Heart right ventricle (tissue), 16 donors: Measurements from ENCODE around the gene ACTN4. TPM values are rescaled to one million over a fixed set of nuclear protein-coding genes. Genes with fewer than 3 reads are reported as not detected.

Experiments
- ATAC-seq, 8 donors: fragments of 200-7000 bp; cut with Tn5 transposase; one replicate each; pipeline ENCODE4 v1.9.1; 2020; ENCODE audit warnings: mild to moderate bottlenecking in 8 of 8, moderate library complexity in 8 of 8, moderate number of reproducible peaks in 1 of 8
- DNase-seq, 2 donors: peaks; one replicate each; pipeline ENCODE4 v3.0.0-alpha.2; 2020
- H3K27ac ChIP-seq, 10 donors: fragments of 200-600 bp; sonication (generic) in 2 of 10; one replicate each; pipeline versions ENCODE4 v1.5.0 to v1.8.0; 2020 to 2022; ENCODE audit warnings: mild to moderate bottlenecking in 3 of 10
- H3K27me3 ChIP-seq, 7 donors: fragments of 200-600 bp; one replicate each; pipeline ENCODE4 v1.8.0; 2021 to 2022; ENCODE audit warnings: mild to moderate bottlenecking in 2 of 7
- H3K36me3 ChIP-seq, 9 donors: fragments of 200-600 bp; sonication (generic) in 1 of 9; one replicate each; pipeline versions ENCODE4 v1.5.0 to v1.8.0; 2020 to 2022; ENCODE audit warnings: mild to moderate bottlenecking in 2 of 9
- H3K4me1 ChIP-seq, 9 donors: fragments of 200-600 bp; sonication (generic) in 1 of 9; one replicate each; pipeline versions ENCODE4 v1.5.0 to v1.8.0; 2020 to 2022; ENCODE audit warnings: mild to moderate bottlenecking in 4 of 9
- H3K4me3 ChIP-seq, 10 donors: fragments of 200-600 bp; sonication (generic) in 2 of 10; one replicate each; pipeline versions ENCODE4 v1.5.0 to v1.8.0; 2020 to 2022; ENCODE audit warnings: mild to moderate bottlenecking in 7 of 10, moderate library complexity in 2 of 10
- H3K9me3 ChIP-seq, 11 donors: fragments of 200-600 bp in 10 of 11; sonication (generic) in 2 of 11; one replicate each; pipeline versions ENCODE4 v1.5.0 to v1.8.0; 2013 to 2022; ENCODE audit warnings: mild to moderate bottlenecking in 2 of 11, control low read depth in 1 of 11, moderate library complexity in 1 of 11
- WGBS, 2 donors: extraction: QIAGEN DNeasy Blood & Tissue Kit; methylation state at CpG; one replicate each; pipeline ENCODE4 v1.1.7; 2013; ENCODE audit warnings: inconsistent platforms in 1 of 2; 5-methylcytosine and 5-hydroxymethylcytosine counted together
- intact Hi-C, 10 donors: fragments of 100-400 bp; cut with DNase I; formaldehyde crosslinking; loops; one replicate each; pipeline versions ENCODE4 v1.11.1 to v1.14.2; 2022
- polyA plus RNA-seq, 2 donors: library from polyadenylated mRNA; stranded (reverse); fragments of 200-250 nt; gene quantifications; one replicate each; pipeline ENCODE4 v1.2.3, GENCODE V29; 2013
- total RNA-seq, 10 donors: library from RNA; stranded (reverse); fragmentation: NEBNext Ultra II Directional in 3 of 10; extraction: Animal tissue kit (Norgen Biotek cat#: 25700) in 3 of 10; gene quantifications; one replicate each; pipeline versions ENCODE4 v1.2.1 to v1.2.4, GENCODE V29; 2021 to 2023
- TF ChIP-seq, protein P1 (sequence below), 9 donors: fragments of 200-600 bp; sonication (generic) in 2 of 9; IDR thresholded peaks; one replicate each; pipeline versions ENCODE4 v1.5.0 to v1.8.0; 2021 to 2022; ENCODE audit warnings: antibody characterized with exemption in 9 of 9, mild to moderate bottlenecking in 5 of 9, moderate library complexity in 1 of 9
- donor health status: Arrhythmogenic right ventricular cardiomyopathy.
- donor health status: ischemic (EF 13 %, LVEDD 7.1; RV severe dilation, severe dysfunction).
- donor health status: healthy with polysubstance abuse.
- donor health status: DM: no; HTN: yes; CAD: no.
- donor health status: DM: no; HTN: no; CAD: no.
- donor health status: ischemic (EF 25% LVEDD 6.9; RV normal size, moderate dysfunction).
- donor health status: ischemic (EF 25% LVEDD 5.7; RV mildly dilated, moderate dysfunction).
- donor health status: healthy.
- donor health status: DM: yes; HTN: yes; CAD: no.
- donor health status: Ischemic cardiomyopathy.
- donor health status: ischemic (EF 35%, LVEDD 5.7; RV mildly dilated, moderate dysfunction).
- donor health status: nonischemic (EF 11% LVEDD 7.7; RV severe dilation, severe dysfunction).
- donor health status: DM: yes; HTN: yes; CAD: no.
- donor health status: PGD.
- donor health status: ischemic (EF 29% LVEDD 5.4; RV normal size, mild dysfunction).
- donor health status: nonischemic (EF 23%, LVEDD 6.1; RV moderate dilation, normal function).

ACTN4 gene
- total and polyA plus RNA-seq, 12 donors, result 92.4 to 291 (median 149) TPM

DNA sequence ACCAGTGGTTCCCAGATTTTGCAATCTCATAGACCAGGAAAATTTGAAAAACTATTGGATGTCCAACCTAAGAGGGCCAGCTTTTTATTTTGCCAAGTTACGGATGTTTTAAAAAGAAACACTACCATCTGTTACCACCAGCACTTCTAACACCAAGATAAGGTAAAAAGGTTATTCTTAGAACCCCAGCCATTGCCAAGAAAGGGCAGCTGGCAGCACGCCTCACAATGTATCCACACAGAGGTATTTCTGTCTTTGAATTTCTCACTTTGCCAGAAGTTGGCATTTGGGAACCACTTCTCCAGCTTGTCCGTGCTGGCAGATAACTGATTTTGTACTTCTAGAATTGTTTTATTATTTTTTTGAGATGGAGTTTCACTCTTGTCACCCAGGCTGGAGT lies 68.1 kb downstream of the ACTN4 start:
- TF ChIP-seq, protein P1, sequence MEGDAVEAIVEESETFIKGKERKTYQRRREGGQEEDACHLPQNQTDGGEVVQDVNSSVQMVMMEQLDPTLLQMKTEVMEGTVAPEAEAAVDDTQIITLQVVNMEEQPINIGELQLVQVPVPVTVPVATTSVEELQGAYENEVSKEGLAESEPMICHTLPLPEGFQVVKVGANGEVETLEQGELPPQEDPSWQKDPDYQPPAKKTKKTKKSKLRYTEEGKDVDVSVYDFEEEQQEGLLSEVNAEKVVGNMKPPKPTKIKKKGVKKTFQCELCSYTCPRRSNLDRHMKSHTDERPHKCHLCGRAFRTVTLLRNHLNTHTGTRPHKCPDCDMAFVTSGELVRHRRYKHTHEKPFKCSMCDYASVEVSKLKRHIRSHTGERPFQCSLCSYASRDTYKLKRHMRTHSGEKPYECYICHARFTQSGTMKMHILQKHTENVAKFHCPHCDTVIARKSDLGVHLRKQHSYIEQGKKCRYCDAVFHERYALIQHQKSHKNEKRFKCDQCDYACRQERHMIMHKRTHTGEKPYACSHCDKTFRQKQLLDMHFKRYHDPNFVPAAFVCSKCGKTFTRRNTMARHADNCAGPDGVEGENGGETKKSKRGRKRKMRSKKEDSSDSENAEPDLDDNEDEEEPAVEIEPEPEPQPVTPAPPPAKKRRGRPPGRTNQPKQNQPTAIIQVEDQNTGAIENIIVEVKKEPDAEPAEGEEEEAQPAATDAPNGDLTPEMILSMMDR (IDR thresholded peaks at IDR 0.05), result peak in 1 of 9 donors; percentile 26
- Histone ChIP-seq H3K36me3 (peaks cover 5 to 100% (median 63%) of the 10 kb centered on the region in 9 donors), H3K4me1 (peaks cover 62 to 100% (median 79%) of the 10 kb centered on the region in 9 donors), H3K9me3 (no peaks in the 10 kb centered on the region), H3K27ac (peak overlapping the region; percentile 54 to 93 (median 84)), H3K27me3 (no peaks in the 10 kb centered on the region), H3K4me3 (no peak overlapping the region)
- ATAC-seq (peak in 3 of 8 donors; percentile 25 to 39 (median 33)), DNase-seq (peak; percentile 69 to 76)
- 57 to 64% methylated on average over 3 of the region's 3 CpGs for WGBS, 2 donors
- intact Hi-C loops, result loop anchor here in 1 of 10 donors (5.0 kb wide), 1 partner anchor 63 kb away; no protein-coding TSS in a partner anchor

DNA sequence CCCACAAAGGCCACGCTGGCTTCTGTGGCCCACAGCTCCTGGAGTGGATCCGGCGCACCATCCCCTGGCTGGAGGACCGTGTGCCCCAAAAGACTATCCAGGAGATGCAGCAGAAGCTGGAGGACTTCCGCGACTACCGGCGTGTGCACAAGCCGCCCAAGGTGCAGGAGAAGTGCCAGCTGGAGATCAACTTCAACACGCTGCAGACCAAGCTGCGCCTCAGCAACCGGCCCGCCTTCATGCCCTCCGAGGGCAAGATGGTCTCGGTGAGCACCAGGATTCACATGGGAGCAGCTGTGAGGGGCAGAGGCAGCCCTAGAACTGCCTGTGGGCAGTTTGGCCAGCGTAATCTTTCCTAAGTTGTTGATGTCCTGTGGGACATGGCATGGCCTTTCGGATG lies 69.6 kb downstream of the ACTN4 start:
- peaks cover 3 to 100% (median 67%) of the 10 kb centered on the region in 9 donors for H3K36me3 ChIP-seq
- H3K27ac ChIP-seq, result peak overlapping the region in 9 of 10 donors; percentile 14 to 93 (median 87)
- intact Hi-C loops, result loop anchor here in 2 of 10 donors (2.0 to 5.0 kb wide), 2 partner anchors 65 to 68 kb away; no protein-coding TSS in a partner anchor
- DNase-seq, result no peak
- no peaks in the 10 kb centered on the region for H3K27me3 ChIP-seq
- TF ChIP-seq, protein P1 (IDR thresholded peaks at IDR 0.05), result no peak
- no peak for ATAC-seq
- H3K4me1 ChIP-seq, result peaks cover 61 to 100% (median 79%) of the 10 kb centered on the region in 9 donors
- H3K9me3 ChIP-seq, result no peaks in the 10 kb centered on the region
- 94 to 95% methylated on average over 17 of the region's 17 CpGs for WGBS, 2 donors
- H3K4me3 ChIP-seq, result no peak overlapping the region

DNA sequence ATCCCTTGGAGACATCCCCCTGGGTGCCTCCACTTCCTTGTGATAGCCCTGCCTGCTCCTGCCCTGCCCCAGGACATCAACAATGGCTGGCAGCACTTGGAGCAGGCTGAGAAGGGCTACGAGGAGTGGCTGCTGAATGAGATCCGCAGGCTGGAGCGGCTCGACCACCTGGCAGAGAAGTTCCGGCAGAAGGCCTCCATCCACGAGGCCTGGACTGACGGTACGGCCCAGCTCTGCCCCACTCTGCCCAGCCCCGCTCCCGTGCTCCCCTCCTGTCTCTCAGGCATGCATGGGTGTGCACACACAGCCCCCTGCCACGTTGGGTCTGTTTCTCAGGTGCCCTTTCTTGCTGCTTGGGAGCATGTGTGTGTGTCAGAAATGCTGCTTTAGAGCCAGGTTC lies 70.4 kb downstream of the ACTN4 start:
- intact Hi-C loops, result loop anchor here in 2 of 10 donors (2.0 to 5.0 kb wide), 2 partner anchors 66 to 69 kb away; no protein-coding TSS in a partner anchor

DNA sequence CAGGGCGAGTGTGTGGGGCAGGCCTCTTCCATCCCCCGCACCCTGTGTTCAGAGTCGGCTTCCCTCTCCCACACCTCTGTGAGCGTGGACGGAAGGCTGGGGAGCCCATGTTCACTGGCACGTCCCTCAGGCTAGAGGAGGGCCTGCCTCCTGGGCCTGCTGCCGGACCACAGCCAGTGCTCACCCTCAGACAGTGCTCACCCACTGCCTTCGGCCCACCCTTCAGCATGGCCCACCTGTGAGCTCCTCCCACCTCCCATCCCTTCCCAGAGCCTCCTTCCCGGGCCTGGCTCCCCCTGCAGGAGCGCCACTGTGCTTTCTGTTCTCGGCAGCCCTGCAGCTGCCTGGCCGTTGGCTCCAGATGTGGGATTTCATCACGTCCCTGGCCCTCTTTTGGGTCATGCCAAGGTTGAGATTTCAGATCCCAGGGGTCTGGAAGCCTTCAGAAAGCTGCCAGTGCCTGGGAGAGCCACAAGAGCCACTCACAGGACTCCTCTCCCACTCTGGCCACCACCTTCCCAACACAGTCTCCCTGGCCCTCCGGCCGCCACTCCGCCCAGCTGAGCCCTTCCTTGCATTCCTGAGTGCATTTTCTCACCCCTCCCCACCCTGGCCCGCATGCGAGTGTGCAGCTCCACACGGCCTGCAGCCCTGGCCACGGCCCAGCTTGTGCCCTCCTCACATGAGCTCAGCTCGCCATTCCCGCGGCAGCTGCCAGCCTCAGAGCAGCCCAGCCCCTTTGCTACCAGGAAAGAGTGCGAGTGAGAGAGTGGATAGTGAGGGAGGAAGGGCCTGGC lies 71.5 kb downstream of the ACTN4 start:
- Histone ChIP-seq H3K4me3 (no peak overlapping the region), H3K27me3 (no peaks in the 10 kb centered on the region), H3K4me1 (peaks cover 45 to 98% (median 76%) of the 10 kb centered on the region in 9 donors), H3K9me3 (no peaks in the 10 kb centered on the region), H3K36me3 (peaks cover 3 to 100% (median 86%) of the 10 kb centered on the region in 9 donors), H3K27ac (peak overlapping the region; percentile 58 to 93 (median 89))
- intact Hi-C loops, result loop anchor here in 1 of 10 donors (5.0 kb wide), 1 partner anchor 67 kb away; no protein-coding TSS in a partner anchor
- TF ChIP-seq, protein P1 (IDR thresholded peaks at IDR 0.05), result peak; percentile 13 to 62 (median 39)
- ATAC-seq (peak; percentile 17 to 57 (median 38)), DNase-seq (peak; percentile 70 to 80)
- 37 to 49% methylated on average over 24 of the region's 24 CpGs for WGBS, 2 donors

More for the DNA sequence above, 70.4 kb downstream of the ACTN4 start:
- H3K27me3 ChIP-seq, result no peaks in the 10 kb centered on the region
- DNase-seq (no peak), ATAC-seq (no peak)
- H3K4me3 ChIP-seq, result no peak overlapping the region
- TF ChIP-seq, protein P1 (IDR thresholded peaks at IDR 0.05), result no peak
- peak overlapping the region in 8 of 10 donors; percentile 71 to 93 (median 90) for H3K27ac ChIP-seq
- H3K9me3 ChIP-seq, result no peaks in the 10 kb centered on the region
- H3K36me3 ChIP-seq, result peaks cover 3 to 100% (median 75%) of the 10 kb centered on the region in 9 donors
- WGBS, 2 donors, result 83 to 87% methylated on average over 11 of the region's 11 CpGs
- peaks cover 55 to 100% (median 79%) of the 10 kb centered on the region in 9 donors for H3K4me1 ChIP-seq
